HCT116 (cell line): ENCODE data around the gene GNLY. TPM values are rescaled to one million over a fixed set of nuclear protein-coding genes. Genes with fewer than 3 reads are reported as not detected.

Experiments
- ATAC-seq: fragments of 200-7000 bp; cut with Tn5 transposase; 2 replicates; pipeline ENCODE4 v1.9.1; 2020; ENCODE audit warnings: mild to moderate bottlenecking, moderate library complexity
- BruUV-seq: library from RNA; stranded (reverse); fragments of 400-500 nt; replicated peaks from 2 replicates; lab custom pipeline; 2021; lab: Mats Ljungman, UMichigan
- CTCF ChIA-PET: fragments of 300-600 bp; sonication (Branson Sonifier 250); formaldehyde crosslinking; loops from one replicate; lab custom pipeline; 2021; ENCODE audit warnings: antibody characterized with exemption; lab: Charles Lee
- POLR2A ChIA-PET: fragments of 300-600, 350-600 bp; sonication (Branson Sonifier 250); formaldehyde crosslinking; loops from one replicate; lab custom pipeline; 2021; ENCODE audit warnings: antibody characterized with exemption; lab: Charles Lee
- RAD21 ChIA-PET, 2 experiments: fragments of 300-600 bp; sonication (Branson Sonifier 250); formaldehyde crosslinking; loops; one replicate each; lab custom pipeline; 2023; ENCODE audit warnings: low total read pairs in 2 of 2; ENCODE audit not compliant: uncharacterized antibody in 2 of 2, unreplicated experiment in 2 of 2, low non-redundant PET in 1 of 2; lab: Charles Lee
- DNase-seq: peaks from one replicate; pipeline ENCODE4 v3.0.0-alpha.2; 2010; ENCODE audit warnings: low read depth, low spot score
- H2AFZ ChIP-seq: fragments of 200-600 bp; shearing (Covaris generic), sonication (generic); 2 replicates; pipeline ENCODE4 v1.6.1; 2017; ENCODE audit warnings: low read depth, mixed run types, mixed read lengths, antibody characterized with exemption, low read length; ENCODE audit not compliant: poor library complexity, severe bottlenecking
- H3K27ac ChIP-seq: 2 replicates; pipeline ENCODE4 v1.5.1; 2012; ENCODE audit warnings: low read depth, low read length
- H3K27me3 ChIP-seq: fragments of 200-600 bp; sonication (generic); 2 replicates; pipeline ENCODE4 v1.6.1; 2016; ENCODE audit warnings: mixed run types, low read length, mixed read lengths; ENCODE audit not compliant: insufficient read depth
- H3K36me3 ChIP-seq, 2 experiments: fragments of 200-500 bp in 1 of 2; fragments of 200-600 bp in 1 of 2; sonication (Bioruptor generic) in 1 of 2; sonication (generic) in 1 of 2; 2 replicates each; pipeline versions ENCODE4 v1.5.1 to v1.6.1; 2014 to 2016; ENCODE audit warnings: low read length in 2 of 2, inconsistent platforms in 1 of 2, mixed read lengths in 1 of 2, mixed run types in 1 of 2; ENCODE audit not compliant: insufficient read depth in 2 of 2, control insufficient read depth in 1 of 2
- H3K4me1 ChIP-seq, 2 experiments: fragments of 200-600 bp in 1 of 2; sonication (generic) in 1 of 2; 2 replicates each; pipeline versions ENCODE4 v1.5.1 to v1.6.1; 2012 to 2017; ENCODE audit warnings: low read length in 2 of 2, inconsistent platforms in 1 of 2, mild to moderate bottlenecking in 1 of 2, mixed read lengths in 1 of 2, mixed run types in 1 of 2, moderate library complexity in 1 of 2; ENCODE audit not compliant: insufficient read depth in 2 of 2, control insufficient read depth in 1 of 2
- H3K4me2 ChIP-seq: fragments of 200-600 bp; sonication (generic); 2 replicates; pipeline ENCODE4 v1.6.1; 2017; ENCODE audit warnings: mixed run types, low read length, mixed read lengths
- H3K4me3 ChIP-seq, 2 experiments: fragments of 200-600 bp in 1 of 2; sonication (generic) in 1 of 2; replicated peaks in 1 of 2; 2 replicates each; pipeline ENCODE4 v1.5.1; 2011 to 2016; ENCODE audit warnings: low read length in 2 of 2, control low read depth in 1 of 2, low read depth in 1 of 2, mild to moderate bottlenecking in 1 of 2, mixed read lengths in 1 of 2, mixed run types in 1 of 2
- H3K79me2 ChIP-seq: fragments of 200-600 bp; sonication (generic); 2 replicates; pipeline ENCODE4 v1.6.1; 2017; ENCODE audit warnings: mild to moderate bottlenecking, mixed run types, low read length, moderate library complexity, mixed read lengths; ENCODE audit not compliant: insufficient read depth
- H3K9ac ChIP-seq: fragments of 200-600 bp; sonication (generic); 2 replicates; pipeline ENCODE4 v1.6.1; 2016; ENCODE audit warnings: low read length, mixed read lengths
- H3K9me2 ChIP-seq: fragments of 200-600 bp; sonication (generic), shearing (Covaris generic); 2 replicates; pipeline ENCODE4 v1.6.1; 2017; ENCODE audit warnings: mixed run types, mild to moderate bottlenecking, moderate library complexity; ENCODE audit not compliant: insufficient read depth
- H3K9me3 ChIP-seq, 2 experiments: fragments of 200-500 bp in 1 of 2; fragments of 200-600 bp in 1 of 2; sonication (Bioruptor generic) in 1 of 2; sonication (generic) in 1 of 2; 2 replicates each; pipeline ENCODE4 v1.6.1; 2014 to 2017; ENCODE audit warnings: low read length in 2 of 2, mixed read lengths in 2 of 2, inconsistent platforms in 1 of 2, low read depth in 1 of 2, mild to moderate bottlenecking in 1 of 2, mixed run types in 1 of 2, moderate library complexity in 1 of 2; ENCODE audit not compliant: control insufficient read depth in 1 of 2, insufficient read depth in 1 of 2
- H4K20me1 ChIP-seq: fragments of 200-600 bp; sonication (generic), shearing (Covaris generic); 2 replicates; pipeline ENCODE4 v1.6.1; 2017; ENCODE audit warnings: mixed run types, mild to moderate bottlenecking, moderate library complexity; ENCODE audit not compliant: insufficient read depth
- ELF1 ChIP-seq: IDR thresholded peaks from 2 replicates; pipeline ENCODE4 v1.6.1; 2012; ENCODE audit warnings: low read depth, borderline replicate concordance
- EZH2 ChIP-seq: fragments of 200-600 bp; sonication (generic); IDR thresholded peaks from 2 replicates; pipeline ENCODE4 v1.6.1; 2017; ENCODE audit warnings: antibody characterized with exemption, mixed run types
- SP1 ChIP-seq: IDR thresholded peaks from 2 replicates; pipeline ENCODE4 v1.6.1; 2012; ENCODE audit warnings: low read depth
- TCF7L2 ChIP-seq: IDR thresholded peaks from 2 replicates; pipeline ENCODE4 v1.7.0; 2011; ENCODE audit warnings: borderline replicate concordance, inconsistent platforms; ENCODE audit not compliant: insufficient read depth, insufficient read length; ENCODE audit errors: extremely low read depth
- YY1 ChIP-seq: IDR thresholded peaks from 2 replicates; pipeline ENCODE4 v1.6.1; 2011; ENCODE audit warnings: low read length, low read depth, moderate library complexity, mild to moderate bottlenecking; ENCODE audit not compliant: insufficient replicate concordance; ENCODE audit errors: extremely low read depth
- ZBTB33 ChIP-seq: IDR thresholded peaks from 2 replicates; pipeline ENCODE4 v1.6.1; 2011; ENCODE audit warnings: mild to moderate bottlenecking, low read length, moderate library complexity; ENCODE audit not compliant: insufficient replicate concordance; ENCODE audit errors: extremely low read depth
- ZFX ChIP-seq: fragments of 450-650 bp; IDR thresholded peaks from 2 replicates; pipeline ENCODE4 v1.6.1; 2017
- intact Hi-C: fragments of 100-400 bp; cut with micrococcal nuclease; formaldehyde crosslinking; loops from 2 replicates; pipeline ENCODE4 v1.10.0; 2022
- total RNA-seq: library from RNA; stranded (reverse); gene quantifications from one replicate; pipeline ENCODE4 v1.2.1, GENCODE V29; 2021; ENCODE audit not compliant: unreplicated experiment

GNLY gene
- total RNA-seq, 1 experiment from 2014 or later, result 0.74 TPM

- Histone ChIP-seq H2AFZ (no peak overlapping the region), H3K9me3 (no peaks in the 10 kb centered on the region), H3K9ac (no peak overlapping the region), H3K79me2 (no peaks in the 10 kb centered on the region), H3K4me2 (no peak overlapping the region), H3K4me1 (peaks cover 6 to 15% of the 10 kb centered on the region in 2 experiments), H3K27ac (no peak overlapping the region), H4K20me1 (no peaks in the 10 kb centered on the region), H3K4me3 (no peak overlapping the region), H3K9me2 (no peaks in the 10 kb centered on the region), H3K27me3 (no peaks in the 10 kb centered on the region), H3K36me3 (no peaks in the 10 kb centered on the region)
- RAD21 ChIA-PET, result no interaction called here
- no peak for ATAC-seq
- no peak for DNase-seq
- TF ChIP-seq TCF7L2 (no peak), YY1 (no peak), ZBTB33 (no peak), EZH2 (no peak), SP1 (no peak), ELF1 (no peak)
- intact Hi-C loops, result no loop called here
- BruUV-seq, result no TSS peak
- CTCF ChIA-PET, result interaction anchor here (1.3 kb wide), 1 partner anchor 55 kb away, joined by 4 read pairs; no protein-coding TSS in a partner anchor
- POLR2A ChIA-PET, result no interaction called here
Observed at GRCh38 chr2:85692039-85692645, 2.0 kb upstream of the GNLY start.

DNA sequence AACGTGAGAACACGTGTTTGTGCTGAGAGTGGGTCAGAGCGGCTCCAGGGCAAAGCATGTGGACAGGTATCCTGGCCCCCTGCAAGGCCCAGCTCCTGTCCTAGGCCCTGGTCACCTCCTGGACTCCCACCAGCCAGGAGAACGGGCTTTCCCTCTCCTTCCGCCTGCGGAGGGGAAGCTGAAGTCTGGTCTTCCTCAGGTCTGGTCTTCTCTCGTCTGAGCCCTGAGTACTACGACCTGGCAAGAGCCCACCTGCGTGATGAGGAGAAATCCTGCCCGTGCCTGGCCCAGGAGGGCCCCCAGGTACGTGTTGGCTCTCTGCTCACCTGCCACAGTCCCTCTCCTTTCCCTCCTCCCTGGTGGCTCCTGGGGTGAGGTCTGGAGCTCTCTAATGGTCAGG, 963 bp downstream of the GNLY start:
- CTCF ChIA-PET, result no interaction called here
- no peaks in the 10 kb centered on the region for H4K20me1 ChIP-seq
- H3K4me3 ChIP-seq, result no peak overlapping the region
- ATAC-seq, result no peak
- RAD21 ChIA-PET, result no interaction called here
- no peak for DNase-seq
- H3K27me3 ChIP-seq, result no peaks in the 10 kb centered on the region
- H3K79me2 ChIP-seq, result no peaks in the 10 kb centered on the region
- H3K9ac ChIP-seq, result no peak overlapping the region
- no peak overlapping the region for H3K4me2 ChIP-seq
- no peaks in the 10 kb centered on the region for H3K9me2 ChIP-seq
- H3K4me1 ChIP-seq, result peaks cover 3 to 8% of the 10 kb centered on the region in 2 experiments; a peak in 3 of 4 replicates
- no peak overlapping the region for H2AFZ ChIP-seq
- TF ChIP-seq ZFX, result no peak
- no peak for TF ChIP-seq EZH2
- H3K36me3 ChIP-seq, result no peaks in the 10 kb centered on the region
- intact Hi-C loops, result no loop called here
- H3K27ac ChIP-seq, result no peak overlapping the region
- no TSS peak for BruUV-seq
- no peaks in the 10 kb centered on the region for H3K9me3 ChIP-seq
- POLR2A ChIA-PET, result no interaction called here
